ENCODE data around the gene SLIT3.
"Not testable (repeated sequence)": the region's sequence is repeated elsewhere in the genome, so short reads cannot be mapped to it uniquely, and the experiment has no call there.

The SLIT3 gene

DNA sequence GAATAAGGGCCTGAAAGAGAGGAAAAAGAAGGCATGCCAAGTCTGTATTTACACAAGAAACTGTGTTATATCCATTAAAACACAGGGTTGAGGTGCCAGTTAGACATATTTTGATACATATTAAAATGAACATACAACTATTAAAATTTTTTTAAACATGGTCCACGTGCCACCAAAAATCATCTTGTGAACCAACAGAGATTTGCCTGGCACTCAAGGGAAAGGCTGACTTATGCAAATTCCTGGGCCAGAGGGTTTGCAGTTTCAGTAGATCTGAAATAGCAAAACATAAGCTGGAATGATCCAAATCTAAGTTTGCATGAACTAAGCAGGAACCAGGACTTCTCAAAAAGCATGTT, 168.7 kb downstream of the SLIT3 start:
- no peak for DNase-seq

DNA sequence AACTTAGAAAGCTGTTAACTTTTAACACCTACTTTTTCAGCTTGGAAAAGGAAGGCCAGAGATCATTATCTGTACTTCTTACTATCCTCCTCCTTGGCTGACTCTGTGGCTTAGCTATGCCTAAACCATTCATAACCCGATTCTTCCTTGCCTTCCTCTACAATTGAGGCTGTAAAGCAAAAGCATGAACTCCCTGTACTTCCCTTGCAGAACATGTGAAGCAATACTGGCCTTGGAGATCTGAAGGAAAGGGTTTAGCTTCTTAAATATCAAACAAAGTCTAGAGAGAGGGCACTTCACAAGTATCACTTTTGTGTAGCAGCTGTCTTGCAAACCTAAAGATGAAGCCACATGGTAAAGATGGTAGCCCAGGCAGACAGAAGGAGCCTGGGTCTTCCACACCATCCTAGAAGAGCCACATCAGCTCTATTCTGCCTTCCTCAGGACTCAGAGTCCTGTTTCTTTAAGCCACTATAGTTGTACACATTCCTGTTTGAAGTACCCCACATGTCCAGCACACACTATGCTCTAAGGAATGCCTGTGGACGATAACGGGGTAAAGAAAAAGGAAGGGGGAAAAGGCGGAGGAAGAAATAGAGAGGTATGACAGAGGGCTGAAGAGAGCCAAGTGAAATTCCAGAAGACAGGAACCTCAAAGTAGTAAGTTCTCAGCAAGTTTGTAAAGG, 169.2 kb downstream of the SLIT3 start:
- no peak for DNase-seq

DNA sequence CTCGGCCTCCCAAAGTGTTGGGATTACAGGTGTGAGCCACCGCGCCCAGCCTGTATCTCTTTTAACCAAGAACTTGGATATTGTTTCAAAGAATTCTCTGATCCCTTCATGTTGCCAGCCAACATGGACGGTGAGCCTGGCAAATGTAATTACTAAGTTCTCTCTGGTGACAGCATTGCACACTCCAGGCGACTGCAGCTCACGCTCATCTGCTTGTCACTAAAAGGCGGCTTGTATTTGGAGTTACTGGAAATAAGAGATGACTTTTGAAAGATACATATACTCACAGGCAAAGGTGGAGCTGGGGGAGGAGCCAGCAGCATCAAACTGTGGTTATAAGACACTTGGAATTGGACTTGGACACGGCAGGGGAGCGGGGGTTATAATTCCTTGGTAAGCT, 172.3 kb downstream of the SLIT3 start:
- no peak for DNase-seq

DNA sequence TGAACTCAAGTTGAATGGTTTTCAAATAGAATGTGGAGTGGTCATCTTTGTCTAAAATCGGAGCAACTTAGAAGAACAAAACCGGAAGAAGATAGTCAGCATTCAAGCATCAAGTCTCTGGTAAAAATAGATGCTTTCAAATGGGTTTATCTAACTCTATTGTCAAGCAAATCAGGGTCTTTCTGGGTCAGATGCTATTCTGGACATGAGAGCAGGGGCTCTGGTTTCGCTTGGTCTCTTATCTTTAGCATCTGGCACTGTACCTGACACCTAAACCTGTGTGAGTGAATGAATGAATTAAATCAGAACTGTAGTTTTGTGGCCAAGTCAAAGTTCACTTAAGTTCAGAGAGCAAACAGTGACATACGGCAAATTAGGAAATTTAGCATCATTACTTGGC, 173.5 kb downstream of the SLIT3 start:
- DNase-seq = no peak

DNA sequence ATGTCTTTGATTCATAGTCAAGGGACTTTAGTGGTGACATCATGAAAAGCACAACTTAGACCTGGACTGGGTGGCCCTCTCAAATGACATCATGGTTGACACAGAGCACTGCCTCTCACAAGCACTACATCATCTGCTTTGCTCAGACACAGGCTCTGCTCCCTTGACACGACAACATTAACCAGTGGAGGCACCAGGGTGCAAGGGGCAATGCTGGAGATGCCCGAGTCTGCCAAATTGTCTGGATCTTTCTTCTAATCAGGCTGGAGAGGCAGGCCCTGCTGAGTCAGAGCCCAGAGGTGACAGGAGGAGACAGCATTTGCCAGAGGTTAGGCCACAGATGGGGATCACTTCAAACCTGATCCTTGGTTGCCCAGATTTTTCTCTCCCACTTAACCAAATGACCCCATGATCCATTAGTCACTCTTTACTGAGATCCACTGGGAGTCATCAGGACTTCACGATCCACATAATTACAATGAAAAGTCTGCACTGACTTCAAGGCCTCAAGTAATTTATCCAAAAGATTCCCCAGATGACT, 174.4 kb downstream of the SLIT3 start:
- DNase-seq = no peak

DNA sequence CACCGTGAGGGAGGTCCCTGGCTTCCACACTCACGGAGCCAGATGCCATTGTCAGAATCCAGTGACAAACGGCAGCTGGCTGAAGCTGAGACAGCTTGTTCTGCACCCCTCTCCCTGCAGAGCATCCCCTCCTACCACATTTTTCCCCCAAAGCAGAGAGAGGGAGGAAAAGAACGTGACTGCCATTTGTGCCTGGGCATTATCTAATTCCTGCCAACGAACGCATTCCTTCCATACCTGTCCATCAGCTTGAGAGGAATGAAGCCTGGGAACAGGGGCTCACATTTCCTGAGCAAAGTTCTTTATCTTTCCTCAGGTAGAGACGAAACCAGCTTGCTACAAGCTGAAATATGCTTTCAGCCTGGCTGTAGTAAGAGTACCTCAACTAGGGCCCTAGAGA, 175.4 kb downstream of the SLIT3 start:
- DNase-seq = no peak

DNA sequence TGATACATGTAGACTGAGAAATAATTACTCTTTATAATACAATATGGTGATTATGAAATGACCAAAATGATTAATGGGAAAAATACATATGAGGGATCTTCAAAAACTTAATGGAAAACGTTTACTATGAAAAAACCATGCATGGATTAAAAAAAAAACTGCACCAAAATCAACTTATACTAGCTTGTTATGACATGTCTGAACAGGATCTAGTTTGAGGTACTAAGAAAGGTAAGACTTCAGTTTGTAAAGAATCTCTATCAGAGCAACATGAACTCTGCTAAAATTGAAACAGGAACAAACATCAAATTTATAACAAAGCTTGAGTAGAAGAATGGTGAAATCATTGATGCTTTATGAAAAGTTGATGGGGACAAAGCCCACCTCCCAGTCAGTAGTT, 178.0 kb downstream of the SLIT3 start:
- no peak for DNase-seq

DNA sequence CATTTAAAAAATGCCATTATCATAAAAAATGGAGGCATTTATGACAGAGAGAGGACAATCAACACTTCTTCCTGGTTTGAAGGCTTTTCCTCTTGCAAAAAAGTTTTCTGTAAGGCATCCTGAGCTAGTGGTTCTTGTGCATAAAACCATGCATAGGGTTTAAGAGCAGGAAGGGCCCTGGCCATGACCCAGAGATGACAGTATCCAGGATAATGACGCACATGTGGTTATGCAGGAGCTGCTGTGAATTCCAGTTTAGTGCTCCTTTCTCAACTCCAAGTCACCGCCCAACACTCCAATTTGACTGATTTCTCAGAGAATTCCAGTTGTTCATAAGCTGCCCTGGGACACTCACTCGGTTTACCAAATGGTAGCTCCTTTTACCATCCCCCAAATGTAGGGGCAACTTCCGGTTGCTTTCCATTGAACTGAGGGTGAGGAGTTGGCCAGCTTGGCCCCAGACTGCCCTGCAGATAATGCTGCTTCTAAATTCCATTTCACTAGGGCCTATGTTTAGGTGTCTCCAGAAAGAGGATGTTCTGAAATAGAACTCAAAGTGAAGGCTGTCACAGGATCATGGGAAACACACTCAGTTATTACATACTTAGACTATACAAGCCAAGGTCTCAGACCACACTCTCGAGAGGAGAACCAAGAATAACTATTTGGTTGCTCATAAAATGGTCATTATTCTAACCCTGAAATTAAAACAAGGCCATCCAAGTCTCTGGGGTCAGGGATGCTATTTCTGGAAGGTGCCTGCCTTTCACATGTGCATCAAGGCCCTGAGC, 179.1 kb downstream of the SLIT3 start:
- no peak for DNase-seq

DNA sequence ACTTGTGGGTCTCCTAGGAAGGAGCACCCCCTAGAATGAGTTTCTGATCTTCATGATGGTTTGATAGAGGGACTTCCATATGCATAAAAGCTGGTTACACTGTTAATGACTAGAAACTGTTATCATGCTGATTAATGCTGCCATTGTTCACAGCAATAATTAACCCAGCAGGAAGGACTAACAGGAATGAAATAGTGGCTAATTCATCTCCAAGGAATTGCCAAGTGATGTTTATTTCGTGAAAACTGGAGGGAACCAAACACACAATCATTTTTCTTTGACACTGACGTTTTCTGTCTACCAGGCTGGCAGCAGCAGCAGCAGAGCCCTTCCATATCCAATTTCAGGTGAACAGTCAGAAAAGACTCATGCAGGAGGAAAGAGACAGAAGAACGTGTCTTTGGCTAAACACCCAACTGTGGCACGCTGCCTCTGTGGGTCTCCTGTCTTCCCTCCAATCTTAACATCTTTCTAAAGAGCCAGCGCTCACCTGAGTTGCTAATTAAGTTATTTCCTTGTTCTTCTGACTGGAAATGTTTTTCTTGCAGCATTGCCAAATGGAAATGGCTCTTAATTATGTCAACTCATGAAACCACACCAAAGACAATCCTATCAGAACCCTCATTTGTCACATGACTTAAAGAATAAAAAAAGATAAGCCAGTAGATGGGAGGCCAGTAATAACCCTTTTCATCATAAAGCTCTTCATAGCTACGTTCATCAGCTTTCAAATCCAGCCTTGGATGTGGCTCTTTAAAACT, 181.5 kb downstream of the SLIT3 start:
- no peak for DNase-seq

DNA sequence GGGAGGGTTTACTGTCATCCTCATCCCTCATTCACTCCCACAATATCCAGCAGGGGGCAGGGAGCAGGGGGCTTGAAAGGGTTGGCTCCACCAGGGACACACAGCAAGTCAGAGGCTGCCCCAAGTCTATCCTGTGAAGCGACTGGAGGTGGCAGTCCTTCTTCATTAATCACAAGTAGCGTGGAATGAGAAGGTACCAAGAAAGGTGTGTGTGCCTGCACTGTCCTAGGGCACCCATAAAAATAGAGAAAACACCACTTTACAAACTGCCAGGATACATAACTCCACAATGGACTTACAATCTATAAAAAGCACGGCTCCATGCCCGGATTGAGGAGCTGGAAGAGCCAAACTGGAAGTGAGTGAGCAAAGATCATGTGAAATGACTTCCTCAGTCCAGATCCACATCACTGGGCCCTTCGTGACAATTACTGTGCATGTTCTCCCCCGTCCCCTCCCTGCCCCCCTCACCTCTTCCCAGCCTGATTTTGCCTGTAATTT, 183.9 kb downstream of the SLIT3 start:
- DNase-seq = no peak

DNA sequence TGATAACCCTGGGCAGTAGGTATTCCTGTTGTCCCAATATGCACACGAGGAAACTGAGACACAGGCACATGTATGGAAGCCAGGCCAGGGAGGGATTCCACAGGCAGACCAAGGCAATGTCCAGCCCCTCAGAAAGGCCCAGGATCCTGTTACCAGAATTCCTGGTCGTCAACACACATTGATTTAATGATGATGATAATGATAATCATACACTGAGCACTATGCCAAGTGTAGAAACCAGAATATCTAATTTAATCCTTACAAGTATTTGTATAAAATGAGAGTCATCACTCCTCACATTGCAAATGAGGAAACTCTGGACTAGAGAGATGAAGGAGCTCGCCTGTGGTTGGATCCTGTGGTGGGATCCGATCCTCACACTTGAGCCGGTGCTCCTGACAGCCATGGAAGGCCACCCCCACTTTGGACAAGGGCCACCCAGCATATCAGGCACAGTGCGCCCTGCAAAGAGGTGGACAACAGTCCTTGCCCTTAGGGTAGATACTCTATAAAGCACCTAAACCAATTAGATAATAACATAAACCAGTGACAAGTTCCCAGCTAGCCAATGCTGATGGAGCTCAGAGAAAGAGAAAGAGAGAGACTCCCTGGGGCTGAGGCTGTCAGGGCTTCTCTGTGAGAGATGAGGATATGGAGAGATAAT, 185.3 kb downstream of the SLIT3 start:
- no peak for DNase-seq

DNA sequence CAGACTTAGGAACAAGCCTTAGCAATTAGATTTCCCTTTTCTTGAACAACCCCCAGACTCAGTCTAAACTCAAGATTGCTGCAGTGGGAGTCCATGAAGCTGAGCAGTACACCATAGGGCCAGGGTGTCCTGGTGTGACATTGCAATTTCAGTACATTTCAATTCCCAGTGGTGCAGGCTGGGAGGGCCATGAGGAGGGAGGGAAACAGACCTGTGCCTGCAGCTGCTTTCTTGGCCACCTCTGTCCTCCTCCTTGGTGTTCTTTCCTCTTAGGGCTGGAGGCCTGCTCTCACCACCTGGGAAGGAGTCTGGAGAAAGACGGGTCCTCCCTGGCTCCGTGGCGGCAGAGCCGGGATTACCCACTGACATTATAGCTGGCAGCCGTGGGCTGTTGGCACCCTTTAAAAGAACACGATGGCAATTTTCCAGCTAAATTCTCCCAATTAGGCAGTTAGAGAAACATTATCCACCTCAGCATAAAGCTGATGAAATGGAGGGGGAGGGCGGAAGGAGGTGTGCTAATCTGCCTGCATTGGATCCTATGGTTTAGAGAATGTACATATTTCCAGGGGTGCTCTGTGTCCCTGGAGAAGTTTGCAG, 186.4 kb downstream of the SLIT3 start:
- no peak for DNase-seq

DNA sequence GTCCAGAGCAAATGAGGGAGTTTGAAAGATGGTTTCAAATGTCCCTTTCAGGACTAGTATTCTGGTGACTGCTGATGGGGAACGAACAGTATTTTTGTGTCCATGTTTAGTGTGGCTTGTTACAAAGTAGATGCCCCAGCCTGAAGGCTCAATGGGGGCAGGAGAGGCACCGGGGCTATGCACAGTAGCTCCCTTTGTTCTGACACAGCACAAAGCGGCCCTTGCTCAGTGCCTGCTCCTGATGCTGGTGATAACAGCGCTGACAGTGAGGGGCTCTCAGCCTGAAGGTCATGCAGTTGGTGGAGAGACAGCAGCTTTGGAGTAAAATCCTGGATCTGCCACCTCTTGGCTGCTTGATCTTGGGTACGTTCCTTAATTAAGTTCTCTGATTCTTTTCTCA, 188.9 kb downstream of the SLIT3 start:
- DNase-seq = no peak

DNA sequence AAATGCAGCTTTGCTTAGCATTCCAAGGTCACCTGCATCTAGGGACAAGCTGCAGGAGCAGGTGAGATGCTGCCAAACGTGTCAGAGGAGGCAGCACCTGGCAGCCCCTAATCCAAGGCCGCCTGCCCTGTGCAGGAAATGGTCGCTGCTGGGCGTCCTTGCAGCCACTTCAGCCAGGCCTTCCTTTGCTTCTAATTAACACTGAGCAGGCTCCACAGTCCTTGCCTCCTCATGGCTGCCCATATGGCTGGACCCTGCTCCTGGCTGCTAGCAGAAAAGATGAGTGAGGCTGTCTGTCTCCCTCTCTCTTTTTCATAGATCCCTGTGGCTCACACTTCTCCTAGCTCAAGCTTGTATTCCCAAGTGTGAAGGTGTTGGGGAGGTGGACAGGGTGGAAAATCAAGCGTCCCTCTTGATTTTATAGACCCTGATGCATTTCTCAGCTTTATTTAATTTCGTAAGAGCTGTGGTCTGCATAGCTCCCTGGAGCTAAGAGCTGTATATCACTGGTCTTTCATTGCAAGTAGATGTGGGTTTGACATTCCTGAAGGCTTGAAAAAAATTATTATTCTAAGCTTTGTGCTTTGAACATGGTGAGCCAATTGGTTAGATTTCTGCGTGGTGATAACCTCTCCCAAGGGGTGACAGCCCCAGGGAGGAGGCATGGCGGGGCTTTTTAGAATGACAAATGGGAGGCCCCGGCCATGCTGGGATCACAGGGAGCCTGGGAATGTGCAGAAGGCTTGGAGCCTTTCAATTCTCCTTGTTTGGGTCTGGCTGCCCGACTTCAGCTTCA, 193.8 kb downstream of the SLIT3 start:
- no peak for DNase-seq

DNA sequence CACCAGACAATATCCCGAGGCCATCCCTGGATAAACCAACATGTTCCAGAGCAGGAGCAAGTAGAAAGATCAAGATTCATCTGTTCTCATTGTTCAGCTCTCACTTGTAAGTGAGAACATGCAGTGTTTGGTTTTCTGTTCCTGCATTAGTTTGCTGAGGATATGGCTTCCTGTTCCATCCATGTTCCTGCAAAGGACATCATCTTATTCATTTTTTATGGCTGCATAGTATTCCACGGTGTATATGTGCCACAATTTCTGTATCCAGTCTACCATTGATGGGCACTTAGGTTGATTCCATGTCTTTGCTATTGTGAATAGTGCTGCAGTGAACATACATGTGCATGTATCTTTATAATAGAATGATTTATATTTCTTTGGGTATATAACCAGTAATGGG, 195.4 kb downstream of the SLIT3 start:
- not testable (repeated sequence) for DNase-seq

DNA sequence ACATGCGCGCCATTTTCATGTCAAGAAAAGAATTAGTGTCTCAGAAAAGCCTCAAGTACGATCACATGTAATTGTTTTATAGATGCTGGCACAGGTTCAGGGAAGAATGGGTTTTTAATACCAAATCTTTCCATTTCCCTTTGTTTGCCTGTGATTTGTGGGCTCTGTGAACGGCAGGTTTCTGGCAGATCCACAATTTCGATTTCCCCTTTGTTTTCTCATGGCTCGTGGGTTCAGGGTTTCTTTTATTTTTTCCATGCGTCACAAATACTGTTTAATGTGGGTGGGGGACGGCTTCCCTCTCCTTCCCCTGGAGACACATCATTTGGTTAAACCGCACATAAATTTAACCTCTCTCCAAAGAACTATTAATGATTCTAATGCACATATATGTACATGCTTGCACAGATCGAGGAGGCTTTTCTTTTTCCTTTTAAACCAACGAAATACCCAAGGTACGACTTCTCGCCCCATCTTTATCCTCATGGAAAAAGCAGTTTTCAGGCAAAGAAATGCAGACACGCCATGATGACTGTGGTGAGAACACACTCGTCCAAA, 195.9 kb downstream of the SLIT3 start:
- DNase-seq = no peak

DNA sequence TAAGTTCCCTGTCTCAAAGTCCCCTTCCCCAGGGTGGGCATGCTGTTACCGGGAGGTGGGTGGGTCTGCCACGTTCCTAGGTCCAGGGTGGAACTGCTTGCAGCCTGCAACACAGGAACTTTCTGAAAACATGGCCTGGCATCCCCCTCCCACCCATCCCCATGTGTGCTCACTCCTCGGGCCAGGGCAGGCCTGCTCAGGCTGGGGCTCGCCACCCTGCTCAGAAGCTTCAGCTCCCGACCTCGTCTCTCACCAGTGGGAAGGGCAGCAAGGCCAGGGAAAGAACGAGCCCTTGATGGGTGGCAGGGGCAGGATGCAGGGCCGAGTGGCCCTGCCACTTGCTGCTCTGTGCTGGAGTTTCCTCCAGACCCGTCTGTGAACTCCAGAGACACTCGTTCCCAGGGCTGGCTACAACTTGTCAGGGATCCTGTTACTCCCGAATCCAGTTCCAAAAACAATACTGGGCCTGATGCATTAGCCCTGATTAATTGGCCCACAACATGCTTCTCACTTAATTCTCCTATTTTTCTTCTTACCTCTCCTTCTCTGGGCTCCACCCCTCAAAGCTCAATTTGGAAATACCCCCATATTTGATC, 197.3 kb downstream of the SLIT3 start:
- DNase-seq = no peak

DNA sequence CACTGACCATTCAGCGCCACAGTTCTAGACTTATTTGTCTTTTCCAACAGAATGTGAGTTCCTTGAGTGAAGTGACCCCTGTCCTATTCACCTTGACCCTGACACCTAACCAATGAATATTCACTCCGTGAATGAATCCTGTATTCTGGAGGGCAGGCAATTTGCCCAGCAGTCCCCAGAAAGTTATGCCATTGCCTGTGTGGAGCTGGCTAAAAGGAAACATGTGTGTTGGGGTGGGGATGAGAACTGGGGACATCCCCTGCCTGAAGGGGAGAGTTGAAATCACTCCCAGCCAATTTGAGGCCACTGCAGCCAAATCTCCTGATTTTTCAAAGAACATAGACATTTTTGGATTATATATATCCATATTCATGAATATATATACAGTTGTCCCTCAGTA, 199.0 kb downstream of the SLIT3 start:
- DNase-seq = no peak

DNA sequence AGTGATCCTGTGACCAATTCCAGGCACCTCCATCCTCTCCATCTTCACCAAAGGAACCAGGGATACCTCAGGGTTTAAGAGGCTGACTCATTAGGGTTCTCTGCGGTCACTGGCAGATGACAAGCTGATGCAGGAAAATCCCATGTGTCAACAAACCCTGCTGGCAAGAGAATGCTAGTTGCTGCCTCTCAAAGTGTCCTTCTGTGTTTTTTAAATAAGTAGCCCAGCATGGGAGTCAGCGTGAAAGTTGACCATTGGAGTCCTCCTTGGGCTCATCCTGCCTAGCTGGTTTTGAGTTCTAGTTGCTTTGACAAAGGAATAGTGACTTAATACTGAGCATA, 200.2 kb downstream of the SLIT3 start:
- DNase-seq = no peak

DNA sequence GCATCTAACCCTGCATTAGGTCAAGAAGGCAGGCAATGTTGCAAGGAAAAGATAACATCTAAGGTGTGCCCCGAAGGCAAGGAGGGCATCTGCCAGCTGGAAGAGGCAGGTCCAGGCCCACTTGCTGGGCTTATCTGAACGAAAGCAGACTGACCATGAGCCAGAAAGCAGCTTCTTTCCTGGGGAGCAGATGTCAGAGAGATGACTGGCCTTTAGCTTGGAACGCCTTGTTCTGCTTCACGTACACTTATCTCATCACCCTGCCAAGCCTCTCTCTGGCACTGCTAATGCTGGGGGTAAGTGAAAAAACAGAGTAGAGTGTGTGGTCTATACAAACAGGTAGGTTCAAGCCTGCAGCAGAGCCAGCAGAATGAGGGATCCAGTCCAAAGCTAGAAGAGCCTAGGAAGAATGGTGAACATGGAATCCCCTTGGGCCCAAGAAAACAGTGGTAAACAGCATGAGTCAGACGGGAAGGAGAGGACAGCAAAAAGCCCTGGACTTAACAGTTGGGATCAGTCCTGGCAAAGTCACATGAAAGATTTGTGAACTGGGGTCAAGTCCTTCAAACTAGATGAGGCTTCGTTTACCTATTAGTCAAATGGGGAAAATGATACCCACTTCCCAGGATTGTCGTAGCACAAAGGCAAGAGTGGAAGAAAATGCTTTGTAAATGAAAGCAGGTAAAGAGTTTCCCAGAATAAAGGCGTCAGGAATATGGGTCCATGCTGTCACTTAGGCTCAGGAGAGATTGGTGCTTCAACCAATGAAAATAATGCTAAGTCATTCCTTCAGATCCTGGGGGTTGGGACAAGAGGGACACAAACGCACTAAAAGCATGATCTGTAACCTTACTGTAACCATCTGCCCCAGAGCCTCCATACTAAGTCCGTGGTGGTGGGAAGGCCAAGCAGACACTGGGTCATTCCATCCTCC, 200.9 kb downstream of the SLIT3 start:
- DNase-seq = no peak
